ENCODE data around the gene SORCS2. TPM values are rescaled to one million over a fixed set of nuclear protein-coding genes. Genes with fewer than 3 reads are reported as not detected.

The SORCS2 gene
- total RNA-seq, 1 experiment from 2014 or later: 4.1 TPM

- BruUV-seq (replicated peaks): no TSS peak
- no peaks in the 10 kb centered on the region for H3F3A ChIP-seq (ENCODE audit: low read length, unreplicated experiment)
- H3K9ac ChIP-seq (ENCODE audit: low read length): no peak overlapping the region
- H3K4me1 ChIP-seq (ENCODE audit: insufficient read depth, low read length): no peaks in the 10 kb centered on the region
- TF ChIP-seq EZH2 (IDR thresholded peaks at IDR 0.05; ENCODE audit: low read length, unreplicated experiment): no peak
- TF ChIP-seq EZH2phosphoT487 (IDR thresholded peaks at IDR 0.05; ENCODE audit: borderline replicate concordance, low read length): no peak
- TF ChIP-seq CTCF (conservative IDR thresholded peaks at IDR 0.05; ENCODE audit: low read depth, low read length): no peak
- ChIA-PET CTCF (no interaction called here), POLR2A (ENCODE audit: unreplicated experiment) (no interaction called here)
- H3K4me2 ChIP-seq (ENCODE audit: low read length): no peak overlapping the region
- H3K79me2 ChIP-seq (ENCODE audit: low read length): no peaks in the 10 kb centered on the region
- H3K4me3 ChIP-seq (ENCODE audit: low read length): no peak overlapping the region
- no peak for ATAC-seq
- no peaks in the 10 kb centered on the region for H4K20me1 ChIP-seq (ENCODE audit: low read length)
- H2AFZ ChIP-seq (ENCODE audit: low read length): no peak overlapping the region
- H3K36me3 ChIP-seq (ENCODE audit: low read depth, low read length): peaks cover 29% of the 10 kb centered on the region; the same call in 1 of the 2 replicates
- no peak for DNase-seq
- no peaks in the 10 kb centered on the region for H3K9me2 ChIP-seq (replicated peaks; ENCODE audit: low read length)
- H3K27me3 ChIP-seq (ENCODE audit: low read length): no peaks in the 10 kb centered on the region
- no peak overlapping the region for H3K27ac ChIP-seq (ENCODE audit: low read length)
- intact Hi-C loops (cut with micrococcal nuclease): no loop called here
- no peaks in the 10 kb centered on the region for H3K9me3 ChIP-seq (ENCODE audit: low read length)
These were observed 595.4 kb downstream of the SORCS2 start for GRCh38 chr4:7787681-7788141.

DNA sequence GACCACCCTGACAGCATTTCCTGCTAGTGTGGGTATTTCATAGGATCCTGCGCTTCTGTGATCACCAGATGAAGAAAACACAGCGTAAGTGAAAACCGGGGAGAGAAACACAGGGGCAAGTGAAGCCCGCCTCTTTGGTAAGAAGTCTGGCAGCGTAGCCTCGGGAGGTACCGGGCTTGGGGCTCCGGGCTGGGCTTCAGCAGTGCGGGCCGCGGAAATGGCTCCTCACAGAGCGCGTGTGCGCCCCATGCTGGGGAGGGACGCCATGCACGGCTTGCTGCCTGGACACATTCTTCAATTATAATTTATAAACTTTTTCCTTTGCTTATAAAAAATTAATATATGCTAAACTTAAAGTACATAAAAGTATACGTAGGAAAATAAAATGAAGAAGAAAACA lies 595.9 kb downstream of the SORCS2 start:
- Histone ChIP-seq H3K4me2 (ENCODE audit: low read length) (no peak overlapping the region), H3K27ac (ENCODE audit: low read length) (no peak overlapping the region), H3K4me1 (ENCODE audit: insufficient read depth, low read length) (no peaks in the 10 kb centered on the region), H2AFZ (ENCODE audit: low read length) (no peak overlapping the region), H3K36me3 (ENCODE audit: low read depth, low read length) (peaks cover 32% of the 10 kb centered on the region; the same call in 1 of the 2 replicates), H3F3A (ENCODE audit: low read length, unreplicated experiment) (no peaks in the 10 kb centered on the region), H4K20me1 (ENCODE audit: low read length) (no peaks in the 10 kb centered on the region), H3K27me3 (ENCODE audit: low read length) (no peaks in the 10 kb centered on the region), H3K9me2 (replicated peaks; ENCODE audit: low read length) (no peaks in the 10 kb centered on the region), H3K4me3 (ENCODE audit: low read length) (no peak overlapping the region), H3K79me2 (ENCODE audit: low read length) (no peaks in the 10 kb centered on the region), H3K9ac (ENCODE audit: low read length) (no peak overlapping the region), H3K9me3 (ENCODE audit: low read length) (no peaks in the 10 kb centered on the region)
- TF ChIP-seq EZH2phosphoT487 (IDR thresholded peaks at IDR 0.05; ENCODE audit: borderline replicate concordance, low read length) (no peak), CTCF (conservative IDR thresholded peaks at IDR 0.05; ENCODE audit: low read depth, low read length) (no peak), EZH2 (IDR thresholded peaks at IDR 0.05; ENCODE audit: low read length, unreplicated experiment) (no peak)
- intact Hi-C loops (cut with micrococcal nuclease): no loop called here
- ATAC-seq (no peak), DNase-seq (no peak)
- POLR2A ChIA-PET (ENCODE audit: unreplicated experiment): no interaction called here
- no TSS peak for BruUV-seq (replicated peaks)
- CTCF ChIA-PET: no interaction called here

- Histone ChIP-seq H3K79me2 (ENCODE audit: low read length) (no peaks in the 10 kb centered on the region), H3K36me3 (ENCODE audit: low read depth, low read length) (peaks cover 30% of the 10 kb centered on the region; the same call in 1 of the 2 replicates), H3K9me3 (ENCODE audit: low read length) (no peaks in the 10 kb centered on the region), H3K4me1 (ENCODE audit: insufficient read depth, low read length) (no peaks in the 10 kb centered on the region), H4K20me1 (ENCODE audit: low read length) (no peaks in the 10 kb centered on the region), H3K9ac (ENCODE audit: low read length) (no peak overlapping the region), H3K4me3 (ENCODE audit: low read length) (no peak overlapping the region), H3K27me3 (ENCODE audit: low read length) (no peaks in the 10 kb centered on the region), H3K4me2 (ENCODE audit: low read length) (no peak overlapping the region), H3K9me2 (replicated peaks; ENCODE audit: low read length) (no peaks in the 10 kb centered on the region), H3F3A (ENCODE audit: low read length, unreplicated experiment) (no peaks in the 10 kb centered on the region), H3K27ac (ENCODE audit: low read length) (no peak overlapping the region), H2AFZ (ENCODE audit: low read length) (no peak overlapping the region)
- DNase-seq (no peak), ATAC-seq (no peak)
- BruUV-seq (replicated peaks): no TSS peak
- intact Hi-C loops (cut with micrococcal nuclease): no loop called here
- ChIA-PET CTCF (no interaction called here), POLR2A (ENCODE audit: unreplicated experiment) (no interaction called here)
- TF ChIP-seq CTCF (conservative IDR thresholded peaks at IDR 0.05; ENCODE audit: low read depth, low read length) (no peak), EZH2phosphoT487 (IDR thresholded peaks at IDR 0.05; ENCODE audit: borderline replicate concordance, low read length) (no peak)
These were observed 596.5 kb downstream of the SORCS2 start for GRCh38 chr4:7788694-7789425.

Measured in PC-3 (cell line).